BLaER1 treated with 17β-estradiol and CSF1 and Interleukin-3, amounts not matched to agents 10 nM and 100 nM (cell line): ENCODE measurements around the gene DDX43.
"Not testable (repeated sequence)": the region's sequence is repeated elsewhere in the genome, so short reads cannot be mapped to it uniquely, and the experiment has no call there.

ENCODE experiments used
- H3K27ac ChIP-seq, 11 experiments: shearing (Covaris generic); formaldehyde crosslinking; 2 replicates each; pipeline ENCODE4 v1.8.1; 2022
- H3K27me3 ChIP-seq, 11 experiments: shearing (Covaris generic); formaldehyde crosslinking; 2 replicates each; pipeline ENCODE4 v1.8.1; 2022
- H3K36me3 ChIP-seq, 11 experiments: shearing (Covaris generic); formaldehyde crosslinking; 2 replicates each; pipeline ENCODE4 v1.8.1; 2022
- H3K4me1 ChIP-seq, 10 experiments: shearing (Covaris generic); formaldehyde crosslinking; 2 replicates each; pipeline ENCODE4 v1.8.1; 2022
- H3K4me2 ChIP-seq, 11 experiments: shearing (Covaris generic); formaldehyde crosslinking; 2 replicates each; pipeline ENCODE4 v1.8.1; 2022
- H3K4me3 ChIP-seq, 10 experiments: shearing (Covaris generic); formaldehyde crosslinking; 2 replicates each; pipeline ENCODE4 v1.8.1; 2022
- H3K9ac ChIP-seq, 11 experiments: shearing (Covaris generic); formaldehyde crosslinking; 2 replicates each; pipeline ENCODE4 v1.8.1; 2022
- H3K9me3 ChIP-seq, 11 experiments: shearing (Covaris generic); formaldehyde crosslinking; replicated peaks in 1 of 11; 2 replicates each; pipeline ENCODE4 v1.8.1; 2022
- H4K20me1 ChIP-seq, 11 experiments: shearing (Covaris generic); formaldehyde crosslinking; 2 replicates each; pipeline ENCODE4 v1.8.1; 2022
- Cebpa-rat ChIP-seq, 11 experiments: shearing (Covaris generic); IDR thresholded peaks; 2 replicates each; pipeline ENCODE4 v1.8.1; 2022

DDX43 gene

GRCh38 chr6:73364549-73364948, 30.1 kb upstream of the DDX43 start:
- no peak overlapping the region for H3K9ac ChIP-seq
- no peak overlapping the region for H3K4me3 ChIP-seq
- no peak for TF ChIP-seq Cebpa-rat (IDR thresholded peaks at IDR 0.05)
- H4K20me1 ChIP-seq: no peaks in the 10 kb centered on the region
- peaks cover 13 to 32% (median 25%) of the 10 kb centered on the region in 11 experiments; a peak in 21 of 22 replicates for H3K9me3 ChIP-seq
- no peaks in the 10 kb centered on the region for H3K36me3 ChIP-seq
- H3K4me1 ChIP-seq: no peaks in the 10 kb centered on the region
- no peaks in the 10 kb centered on the region for H3K27me3 ChIP-seq
- H3K4me2 ChIP-seq: no peak overlapping the region
- H3K27ac ChIP-seq: no peak overlapping the region

DNA sequence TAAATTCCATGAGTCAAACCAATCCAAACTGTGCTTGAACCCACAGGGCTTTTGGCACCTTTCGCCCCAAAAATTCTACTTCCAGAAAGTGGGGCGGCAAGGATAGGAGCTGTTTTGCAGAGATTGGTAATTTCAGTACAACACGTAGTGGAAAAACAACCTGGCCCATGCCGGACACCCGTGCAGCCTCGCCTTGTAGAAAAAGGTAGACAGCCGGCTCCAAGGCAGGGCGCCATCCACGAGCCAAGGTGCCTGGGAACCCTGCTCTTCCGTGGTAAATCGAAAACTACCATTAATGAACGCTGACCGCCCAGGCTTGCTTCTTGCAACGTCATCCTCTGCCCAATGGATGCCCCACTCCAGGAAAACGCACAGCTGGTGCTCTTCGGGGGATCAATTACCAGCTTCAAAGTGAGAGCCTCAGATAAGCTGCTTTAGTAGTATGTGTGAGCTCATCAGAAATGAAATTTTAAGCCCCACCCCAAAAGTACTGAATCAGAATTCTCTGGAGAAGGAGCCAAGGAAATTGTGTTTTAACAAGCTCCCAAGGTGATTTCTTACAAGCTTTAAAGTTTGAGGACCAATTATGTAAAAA, 26.8 kb upstream of the DDX43 start:
- Histone ChIP-seq H3K27ac (no peak overlapping the region), H3K4me1 (no peaks in the 10 kb centered on the region), H3K4me3 (no peak overlapping the region), H3K27me3 (no peaks in the 10 kb centered on the region), H3K9ac (no peak overlapping the region), H3K9me3 (peaks cover 30 to 53% (median 43%) of the 10 kb centered on the region in 11 experiments), H3K36me3 (no peaks in the 10 kb centered on the region), H3K4me2 (no peak overlapping the region), H4K20me1 (no peaks in the 10 kb centered on the region)
- TF ChIP-seq Cebpa-rat (IDR thresholded peaks at IDR 0.05): no peak

DNA sequence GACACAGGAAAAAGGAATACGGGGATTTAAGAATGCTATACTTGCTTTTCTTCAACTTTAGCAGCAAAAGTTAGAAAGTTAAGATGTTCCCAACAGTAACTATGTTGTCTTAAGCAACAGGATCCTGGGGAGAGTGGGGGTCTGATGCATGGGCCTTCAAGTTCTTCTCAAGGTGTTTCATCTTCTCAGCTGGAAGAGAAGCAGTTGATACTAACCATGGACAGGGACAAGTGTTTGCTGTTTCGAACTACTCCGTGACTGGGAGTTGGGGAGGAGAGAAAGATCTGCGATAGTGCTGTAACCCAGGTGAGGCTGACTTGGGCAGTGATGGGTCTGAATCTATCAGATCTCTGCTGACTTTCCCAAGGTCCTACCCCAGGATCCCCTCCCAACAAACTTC, 26.0 kb upstream of the DDX43 start:
- H3K9ac ChIP-seq: no peak overlapping the region
- H3K36me3 ChIP-seq: no peaks in the 10 kb centered on the region
- H3K9me3 ChIP-seq: peaks cover 22 to 45% (median 37%) of the 10 kb centered on the region in 11 experiments
- no peaks in the 10 kb centered on the region for H4K20me1 ChIP-seq
- no peak overlapping the region for H3K27ac ChIP-seq
- H3K27me3 ChIP-seq: no peaks in the 10 kb centered on the region
- no peaks in the 10 kb centered on the region for H3K4me1 ChIP-seq
- H3K4me3 ChIP-seq: no peak overlapping the region
- no peak overlapping the region for H3K4me2 ChIP-seq
- no peak for TF ChIP-seq Cebpa-rat (IDR thresholded peaks at IDR 0.05)

- Histone ChIP-seq H3K9ac (no peak overlapping the region), H3K4me3 (no peak overlapping the region), H3K4me1 (no peaks in the 10 kb centered on the region), H3K36me3 (no peaks in the 10 kb centered on the region), H3K9me3 (peaks cover 21 to 40% (median 32%) of the 10 kb centered on the region in 11 experiments), H4K20me1 (no peaks in the 10 kb centered on the region), H3K27me3 (no peaks in the 10 kb centered on the region), H3K4me2 (no peak overlapping the region), H3K27ac (no peak overlapping the region)
- no peak for TF ChIP-seq Cebpa-rat (IDR thresholded peaks at IDR 0.05)
Observed at GRCh38 chr6:73369157-73369556, 25.5 kb upstream of the DDX43 start.

DNA sequence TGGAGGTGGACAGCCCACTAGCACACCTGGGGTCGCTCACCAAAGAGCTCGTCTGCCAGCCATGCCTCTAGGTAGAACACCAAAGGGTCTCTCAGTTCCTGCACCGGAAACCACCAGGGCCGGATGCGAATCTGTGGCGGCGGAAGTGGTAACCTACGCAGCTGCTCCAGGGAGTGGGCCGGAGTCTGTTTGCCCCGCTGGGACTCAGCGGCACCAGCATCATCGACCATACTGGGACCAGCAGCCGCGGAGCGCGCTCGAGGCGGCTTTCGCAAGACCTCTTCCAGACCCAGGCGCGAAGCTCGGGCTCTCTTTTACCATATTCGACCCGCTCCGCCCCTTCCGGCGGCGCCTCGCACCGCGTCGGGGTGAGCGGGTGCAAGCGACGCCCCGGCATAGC, 25.1 kb upstream of the DDX43 start, which contains the start of gene OOEP:
OOEP (minus strand) TSS at position 335 of the 400 bp plus-strand sequence; CDS start at position 230, 105 bp downstream.
- Histone ChIP-seq H3K9ac (no peak within 1 kb of the TSS), H4K20me1 (no peaks in the 10 kb centered on the region), H3K9me3 (peaks cover 20 to 36% (median 30%) of the 10 kb centered on the region in 11 experiments), H3K4me3 (no peak within 1 kb of the TSS), H3K4me1 (no peaks in the 10 kb centered on the region), H3K4me2 (no peak within 1 kb of the TSS), H3K36me3 (no peaks in the 10 kb centered on the region), H3K27me3 (no peaks in the 10 kb centered on the region), H3K27ac (no peak within 1 kb of the TSS)
- TF ChIP-seq Cebpa-rat (IDR thresholded peaks at IDR 0.05): no peak

GRCh38 chr6:73371984-73372383, 22.6 kb upstream of the DDX43 start:
- Histone ChIP-seq H3K4me2 (no peak overlapping the region), H4K20me1 (no peaks in the 10 kb centered on the region), H3K27ac (no peak overlapping the region), H3K4me1 (no peaks in the 10 kb centered on the region), H3K36me3 (no peaks in the 10 kb centered on the region), H3K27me3 (no peaks in the 10 kb centered on the region), H3K4me3 (no peak overlapping the region), H3K9ac (no peak overlapping the region), H3K9me3 (peaks cover 20 to 35% (median 30%) of the 10 kb centered on the region in 11 experiments)
- TF ChIP-seq Cebpa-rat (IDR thresholded peaks at IDR 0.05): no peak

DNA sequence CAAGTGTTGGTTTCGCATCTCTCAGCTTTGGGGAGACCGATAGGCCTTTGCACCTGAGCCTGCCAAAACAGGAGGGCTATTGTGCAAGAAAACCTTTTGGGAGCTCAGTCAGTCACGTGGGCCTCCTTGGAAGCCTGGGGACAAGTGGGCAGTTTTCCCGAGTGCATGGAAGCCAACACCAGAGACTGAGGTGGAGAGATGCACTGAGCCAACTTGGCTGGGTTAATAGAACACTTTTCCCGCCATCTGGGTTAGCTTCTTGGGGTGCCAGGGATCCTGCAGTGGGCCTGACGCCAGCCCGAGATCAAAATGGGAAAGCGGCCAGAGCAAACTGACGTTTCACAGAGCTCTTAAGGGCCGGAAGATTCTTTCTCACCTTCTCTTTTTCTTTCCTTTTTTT, 22.1 kb upstream of the DDX43 start:
- Histone ChIP-seq H3K36me3 (no peaks in the 10 kb centered on the region), H3K27me3 (no peaks in the 10 kb centered on the region), H3K4me3 (no peak overlapping the region), H3K4me1 (no peaks in the 10 kb centered on the region), H3K9ac (no peak overlapping the region), H4K20me1 (no peaks in the 10 kb centered on the region), H3K9me3 (peaks cover 20 to 35% (median 30%) of the 10 kb centered on the region in 11 experiments), H3K27ac (no peak overlapping the region), H3K4me2 (no peak overlapping the region)
- no peak for TF ChIP-seq Cebpa-rat (IDR thresholded peaks at IDR 0.05)

GRCh38 chr6:73375216-73375615, 19.4 kb upstream of the DDX43 start:
- Histone ChIP-seq H3K4me3 (no peak overlapping the region), H3K9ac (no peak overlapping the region), H3K4me1 (no peaks in the 10 kb centered on the region), H3K27me3 (no peaks in the 10 kb centered on the region), H3K36me3 (no peaks in the 10 kb centered on the region), H4K20me1 (no peaks in the 10 kb centered on the region), H3K9me3 (peaks cover 20 to 25% (median 21%) of the 10 kb centered on the region in 11 experiments), H3K27ac (no peak overlapping the region), H3K4me2 (no peak overlapping the region)
- TF ChIP-seq Cebpa-rat (IDR thresholded peaks at IDR 0.05): no peak

DNA sequence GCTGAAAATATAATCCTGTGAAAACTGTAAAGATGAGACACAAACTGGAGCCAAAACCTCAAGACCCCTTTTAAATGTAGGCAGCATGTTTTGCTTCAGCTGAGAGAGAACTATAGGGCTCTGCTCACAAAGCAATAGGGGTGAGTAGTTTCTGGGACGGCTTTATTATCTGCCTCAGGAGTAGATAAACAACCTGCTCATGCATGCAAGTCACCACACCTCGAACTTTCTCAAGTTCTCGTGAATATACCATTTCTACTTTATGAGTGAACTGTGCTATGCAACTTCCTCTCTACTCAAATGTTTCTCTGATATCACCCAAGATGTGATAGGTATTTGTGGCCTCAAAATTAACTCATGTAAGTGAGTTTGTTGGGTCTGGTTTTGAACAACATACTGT, 17.4 kb upstream of the DDX43 start:
- Histone ChIP-seq H3K27ac (no peak overlapping the region), H3K9me3 (peaks cover 5 to 9% (median 5%) of the 10 kb centered on the region in 11 experiments), H4K20me1 (no peaks in the 10 kb centered on the region), H3K36me3 (no peaks in the 10 kb centered on the region), H3K27me3 (no peaks in the 10 kb centered on the region), H3K9ac (no peak overlapping the region), H3K4me2 (no peak overlapping the region), H3K4me1 (no peaks in the 10 kb centered on the region), H3K4me3 (no peak overlapping the region)
- TF ChIP-seq Cebpa-rat (IDR thresholded peaks at IDR 0.05): no peak

DNA sequence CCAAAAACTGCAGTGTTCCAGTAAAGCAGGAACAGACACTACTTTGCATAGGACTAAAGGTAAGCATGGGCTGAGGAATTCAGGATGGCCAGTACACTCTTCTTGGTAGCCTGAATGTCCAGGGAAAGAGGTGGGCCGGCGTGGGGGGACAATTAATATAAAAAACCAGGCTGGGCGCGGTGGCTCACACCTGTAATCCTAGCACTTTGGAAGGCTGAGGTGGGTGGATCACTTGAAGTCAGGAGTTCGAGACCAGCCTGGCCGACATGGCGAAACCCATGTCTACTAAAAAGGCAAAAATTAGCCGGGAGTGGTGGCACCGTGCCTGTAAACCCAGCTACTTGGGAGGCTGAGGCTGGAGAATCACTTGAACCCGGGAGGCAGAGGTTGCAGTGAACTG, 13.1 kb upstream of the DDX43 start:
- not testable (repeated sequence) for H3K4me2 ChIP-seq, H3K9me3 ChIP-seq, H3K27ac ChIP-seq, H3K27me3 ChIP-seq, H4K20me1 ChIP-seq, H3K4me1 ChIP-seq, H3K9ac ChIP-seq, H3K36me3 ChIP-seq, H3K4me3 ChIP-seq
